Brain microvascular endothelial cell (primary cell): ENCODE measurements around the gene PAX7.
A peak's percentile ranks its signal among the peaks of the same experiment; 100 is the strongest.

Experiments used
- DNase-seq: peaks from one replicate; pipeline ENCODE4 v3.0.0-alpha.2; 2020
- H3K27ac ChIP-seq: fragments of 250-450 bp; sonication (Bioruptor Pico); 2 replicates; pipeline ENCODE4 v1.5.1; 2020; ENCODE audit warnings: mild to moderate bottlenecking, moderate library complexity
- H3K27me3 ChIP-seq: fragments of 250-450 bp; sonication (Bioruptor Pico); replicated peaks from 2 replicates; pipeline ENCODE4 v1.5.1; 2020; ENCODE audit warnings: mild to moderate bottlenecking
- H3K36me3 ChIP-seq: fragments of 250-450 bp; sonication (Bioruptor Pico); replicated peaks from 2 replicates; pipeline ENCODE4 v1.5.1; 2020; ENCODE audit warnings: mild to moderate bottlenecking
- H3K4me3 ChIP-seq: 2 replicates; pipeline ENCODE4 v1.5.1; 2011; ENCODE audit warnings: low read depth, mild to moderate bottlenecking, control low read depth, low read length, moderate library complexity
- CTCF ChIP-seq: IDR thresholded peaks from 2 replicates; pipeline ENCODE4 v1.5.1; 2011; ENCODE audit warnings: low read depth, mild to moderate bottlenecking, moderate library complexity, low read length, control low read depth, inconsistent platforms; ENCODE audit errors: missing control alignments
- in situ Hi-C: cut with HindIII; loops from 2 replicates; pipeline ENCODE4 v1.10.0; 2017; ENCODE audit warnings: low sequenced_read_pairs, low pct_ligation_motif_present

PAX7 gene

GRCh38 chr1:18668046-18668445, 37.4 kb downstream of the PAX7 start:
- Histone ChIP-seq H3K27ac (no peak overlapping the region), H3K36me3 (no peaks in the 10 kb centered on the region), H3K4me3 (no peak overlapping the region), H3K27me3 (no peaks in the 10 kb centered on the region)
- in situ Hi-C loops, result no loop called here
- no peak for DNase-seq
- TF ChIP-seq CTCF, result no peak

- in situ Hi-C loops, result no loop called here
- Histone ChIP-seq H3K27me3 (no peaks in the 10 kb centered on the region), H3K27ac (no peak overlapping the region)
These were observed 38.2 kb downstream of the PAX7 start for GRCh38 chr1:18668750-18669404.

GRCh38 chr1:18670121-18670867, 39.6 kb downstream of the PAX7 start:
- Histone ChIP-seq H3K27ac (no peak overlapping the region), H3K27me3 (no peaks in the 10 kb centered on the region), H3K36me3 (no peaks in the 10 kb centered on the region), H3K4me3 (no peak overlapping the region)
- in situ Hi-C loops, result no loop called here
- no peak for TF ChIP-seq CTCF
- DNase-seq, result no peak

More at GRCh38 chr1:18668750-18669404, 38.2 kb downstream of the PAX7 start:
- H3K36me3 ChIP-seq, result no peaks in the 10 kb centered on the region
- DNase-seq, result no peak
- no peak for TF ChIP-seq CTCF
- H3K4me3 ChIP-seq, result no peak overlapping the region

GRCh38 chr1:18670868-18671225, 40.2 kb downstream of the PAX7 start:
- no peak overlapping the region for H3K27ac ChIP-seq
- in situ Hi-C loops, result no loop called here
- no peak for DNase-seq
- no peaks in the 10 kb centered on the region for H3K27me3 ChIP-seq
- no peak for TF ChIP-seq CTCF
- H3K36me3 ChIP-seq, result no peaks in the 10 kb centered on the region
- H3K4me3 ChIP-seq, result no peak overlapping the region

- in situ Hi-C loops, result no loop called here
- no peak overlapping the region for H3K4me3 ChIP-seq
These were observed 43.3 kb downstream of the PAX7 start for GRCh38 chr1:18673976-18674375.

More at GRCh38 chr1:18673976-18674375, 43.3 kb downstream of the PAX7 start:
- Histone ChIP-seq H3K27ac (no peak overlapping the region), H3K27me3 (no peaks in the 10 kb centered on the region), H3K36me3 (no peaks in the 10 kb centered on the region)
- no peak for DNase-seq
- peak; percentile 32 for TF ChIP-seq CTCF
